Measurements from ENCODE around the gene MICAL3.
"Not testable (repeated sequence)": the region's sequence is repeated elsewhere in the genome, so short reads cannot be mapped to it uniquely, and the experiment has no call there.

Gene MICAL3

DNA sequence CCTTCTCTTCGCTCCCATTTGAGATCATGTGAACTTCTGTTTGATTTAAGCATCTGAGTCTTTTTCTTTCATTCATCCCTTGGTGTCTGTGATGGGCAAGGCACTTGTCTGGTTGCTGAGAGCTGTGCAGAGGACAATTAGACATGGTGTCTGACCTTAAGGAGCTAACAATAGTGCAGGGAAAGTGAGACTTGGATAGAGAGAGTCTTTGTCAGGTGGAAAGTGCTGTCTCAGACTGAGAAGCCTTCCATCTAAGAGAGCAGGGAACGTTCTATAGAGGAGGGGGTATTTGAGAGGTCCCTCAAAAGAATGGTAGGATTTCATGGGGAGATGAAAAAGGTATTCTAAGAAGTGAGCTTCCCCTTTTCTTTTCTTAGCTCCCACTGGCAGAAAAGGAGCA lies 14.1 kb downstream of the MICAL3 start:
- DNase-seq = no peak
- in situ Hi-C loops (cut with HindIII; ENCODE audit: low pct_ligation_motif_present, low pct_unique_long_range_greater_than_20kb, low sequenced_read_pairs) = no loop called here

DNA sequence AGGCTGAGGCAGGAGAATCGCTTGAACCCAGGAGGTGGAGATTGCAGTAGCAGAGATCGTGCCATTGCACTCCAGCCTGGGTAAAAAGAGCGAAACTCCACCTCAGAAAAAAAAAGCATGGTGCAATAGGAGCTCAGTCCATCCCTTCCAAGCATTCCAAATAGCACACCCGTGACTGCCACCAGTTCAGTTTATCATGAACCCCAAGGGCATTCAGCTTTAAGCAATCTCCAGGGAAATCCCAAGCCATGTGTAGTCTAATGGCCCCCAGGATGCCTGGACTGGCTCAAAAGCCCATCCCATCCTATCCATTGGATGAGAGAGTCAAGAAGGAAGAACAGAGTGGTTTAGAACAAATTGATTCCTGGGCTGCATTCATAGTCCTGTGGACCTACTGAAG lies 16.2 kb downstream of the MICAL3 start:
- in situ Hi-C loops (cut with HindIII; ENCODE audit: low pct_ligation_motif_present, low pct_unique_long_range_greater_than_20kb, low sequenced_read_pairs) = no loop called here
- DNase-seq = no peak

DNA sequence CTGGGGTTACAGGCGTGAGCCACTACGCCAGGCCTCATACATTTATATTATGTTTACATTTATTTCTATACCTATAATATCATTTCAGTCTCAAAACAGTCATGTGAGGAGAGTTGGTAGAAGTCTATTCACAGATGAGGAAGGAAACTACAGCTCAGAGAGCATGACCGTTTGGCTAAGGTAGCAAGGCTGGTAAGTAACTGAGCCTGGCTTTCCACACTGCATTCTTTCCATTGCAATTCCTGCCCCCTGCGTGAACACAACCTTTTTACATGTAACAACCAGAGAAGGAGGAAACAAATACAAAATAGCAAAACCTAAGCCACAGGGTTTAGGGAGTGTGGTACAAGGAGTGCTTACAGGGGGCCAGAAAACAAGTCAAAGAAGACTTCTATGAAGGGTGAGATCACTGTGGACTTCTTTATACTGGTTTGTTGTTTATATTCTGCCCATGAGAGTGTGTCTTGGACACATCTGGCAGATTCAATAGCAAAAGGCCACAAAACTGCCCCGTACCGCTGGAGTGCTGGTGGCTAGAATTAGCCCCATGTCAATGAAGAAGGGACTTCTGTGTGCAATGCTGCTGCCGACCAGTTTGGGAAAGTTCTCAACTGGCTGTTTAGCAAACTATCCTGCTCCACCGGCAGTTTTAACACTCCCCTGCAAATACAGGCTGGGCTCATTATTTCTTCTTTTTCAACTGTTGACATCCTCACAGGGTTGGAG lies 19.0 kb downstream of the MICAL3 start:
- DNase-seq = no peak
- in situ Hi-C loops (cut with HindIII; ENCODE audit: low pct_ligation_motif_present, low pct_unique_long_range_greater_than_20kb, low sequenced_read_pairs) = no loop called here

DNA sequence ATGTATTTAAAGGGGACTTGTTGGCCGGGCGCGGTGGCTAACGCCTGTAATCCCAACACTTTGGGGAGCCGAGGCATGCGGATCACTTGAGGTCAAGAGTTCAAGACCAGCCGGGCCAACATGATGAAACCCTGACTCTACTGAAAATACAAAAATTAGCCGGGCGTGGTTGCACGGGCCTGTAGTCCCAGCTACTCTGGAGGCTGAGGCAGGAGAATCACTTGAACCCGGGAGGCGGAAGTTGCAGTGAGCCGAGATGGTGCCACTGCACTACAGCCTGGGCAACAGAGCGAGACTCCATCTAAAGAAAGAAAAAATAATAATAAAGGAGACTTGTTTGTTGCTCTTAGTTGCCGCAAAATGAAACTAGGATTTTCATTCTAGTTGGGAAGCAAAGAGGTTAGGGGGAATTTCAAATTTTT lies 22.5 kb downstream of the MICAL3 start:
- in situ Hi-C loops (cut with HindIII; ENCODE audit: low pct_ligation_motif_present, low pct_unique_long_range_greater_than_20kb, low sequenced_read_pairs) = not testable (repeated sequence)

DNA sequence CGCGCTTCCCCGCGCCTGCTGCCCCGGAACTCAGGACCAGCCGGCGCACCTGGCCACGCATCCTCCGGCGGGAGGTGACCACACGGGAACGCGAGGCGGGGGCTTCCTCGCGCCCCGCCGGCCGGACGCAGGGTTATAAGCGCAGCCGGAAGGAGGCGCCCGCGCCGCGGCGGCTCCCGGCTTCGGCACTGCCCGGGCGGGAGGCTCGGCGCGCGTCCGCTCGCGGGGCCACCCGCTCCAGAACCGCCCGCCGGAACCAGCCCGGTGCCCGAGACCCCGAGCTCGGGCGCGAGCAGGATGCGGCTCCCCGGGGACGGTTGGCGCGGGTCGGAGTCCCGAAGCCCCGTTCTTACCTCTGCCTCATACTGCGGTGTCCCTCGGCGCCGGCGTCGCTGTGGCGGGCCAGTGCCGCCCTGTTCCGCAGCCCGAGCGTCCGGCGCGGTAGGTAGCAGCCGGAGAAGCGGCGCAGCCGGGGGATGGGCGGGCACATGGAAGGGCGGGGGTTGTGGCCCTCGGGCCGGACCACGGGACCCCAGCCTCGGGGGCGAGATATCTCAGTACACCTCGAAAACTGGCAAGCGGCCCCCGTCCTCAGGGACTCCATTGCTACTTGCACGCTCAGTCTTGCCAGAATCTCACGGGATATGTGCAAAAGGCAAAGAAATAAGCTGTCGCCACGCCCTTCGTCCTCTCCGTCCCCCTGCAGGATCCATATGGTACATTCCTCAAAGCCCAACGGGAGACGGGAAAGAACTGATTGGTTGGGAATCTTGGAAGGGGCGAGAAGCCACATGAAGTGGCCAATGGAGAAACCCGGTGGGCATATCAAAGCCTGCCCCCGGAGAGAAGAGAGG lies 23.1 kb downstream of the MICAL3 start:
- in situ Hi-C loops (cut with HindIII; ENCODE audit: low pct_ligation_motif_present, low pct_unique_long_range_greater_than_20kb, low sequenced_read_pairs) = no loop called here
- peak; percentile 96 for DNase-seq

More for the DNA sequence above, 22.5 kb downstream of the MICAL3 start:
- DNase-seq = not testable (repeated sequence)

DNA sequence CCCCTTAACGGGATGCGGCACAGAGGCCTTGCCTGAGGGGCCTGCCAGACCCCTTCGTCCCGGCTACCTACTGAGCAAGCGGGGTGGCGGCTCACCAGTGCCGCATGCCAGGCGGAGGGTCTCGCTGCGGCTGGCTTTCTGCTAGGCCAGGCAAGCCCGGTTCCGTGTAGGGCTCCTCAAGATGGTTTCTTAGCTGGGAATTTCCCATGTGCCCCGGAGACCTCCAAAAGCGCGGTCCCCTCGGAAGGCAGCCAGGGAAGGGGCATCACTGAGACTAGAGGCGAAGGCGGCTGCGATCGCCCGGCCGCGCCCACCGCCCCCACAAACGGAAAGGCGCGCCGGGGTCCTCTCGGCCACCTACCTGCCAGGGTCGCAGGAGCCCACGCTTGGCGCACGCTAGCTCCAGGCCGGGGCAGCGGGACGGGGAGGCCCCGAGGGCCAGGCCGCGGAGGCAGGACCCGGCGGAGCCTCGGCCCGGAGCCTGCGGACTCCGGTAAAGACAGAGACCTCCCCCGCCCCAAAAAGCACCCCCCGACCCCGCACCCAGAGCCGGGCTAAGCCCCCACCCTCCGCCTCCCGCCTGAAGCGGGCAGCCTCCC lies 23.8 kb downstream of the MICAL3 start:
- DNase-seq = no peak
- in situ Hi-C loops (cut with HindIII; ENCODE audit: low pct_ligation_motif_present, low pct_unique_long_range_greater_than_20kb, low sequenced_read_pairs) = no loop called here

DNA sequence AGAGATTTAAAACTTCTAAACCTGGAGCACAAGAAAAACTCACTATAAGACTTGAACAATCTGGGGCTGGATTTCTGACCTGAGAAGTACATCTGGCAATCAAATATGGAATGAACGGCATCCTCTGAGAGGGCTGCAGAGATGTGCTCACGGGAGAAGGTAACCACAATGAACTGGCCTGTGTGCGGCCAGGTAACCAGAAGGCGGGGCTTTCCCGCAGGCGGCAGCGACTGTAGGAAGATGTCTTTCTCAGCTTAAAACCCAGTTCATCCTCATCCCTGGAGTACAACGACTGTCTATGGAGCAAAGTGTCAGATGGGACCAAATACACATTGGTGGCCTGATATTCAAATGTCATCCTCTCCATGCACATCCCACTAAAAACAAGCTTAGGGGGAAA lies 24.5 kb downstream of the MICAL3 start:
- no peak for DNase-seq
- in situ Hi-C loops (cut with HindIII; ENCODE audit: low pct_ligation_motif_present, low pct_unique_long_range_greater_than_20kb, low sequenced_read_pairs) = no loop called here

DNA sequence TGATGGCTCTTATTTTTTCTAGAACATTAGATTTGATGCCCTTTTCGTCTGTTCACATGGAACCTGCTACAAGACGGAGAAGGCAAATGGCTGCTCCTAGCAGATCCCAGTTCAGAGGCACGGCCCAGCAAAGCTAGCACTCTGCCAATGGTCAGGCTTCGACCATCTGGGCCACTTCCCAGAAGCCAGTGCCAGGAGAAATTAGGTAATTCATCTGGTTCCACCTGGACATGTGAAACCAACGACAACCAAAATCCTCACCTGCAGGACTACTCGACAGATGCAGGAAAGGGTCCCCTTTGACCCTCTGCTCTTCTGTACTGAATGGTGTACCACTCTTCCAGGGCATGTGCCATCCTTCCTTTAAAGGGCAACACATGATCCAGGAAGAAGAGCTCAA lies 25.4 kb downstream of the MICAL3 start:
- in situ Hi-C loops (cut with HindIII; ENCODE audit: low pct_ligation_motif_present, low pct_unique_long_range_greater_than_20kb, low sequenced_read_pairs) = no loop called here

DNA sequence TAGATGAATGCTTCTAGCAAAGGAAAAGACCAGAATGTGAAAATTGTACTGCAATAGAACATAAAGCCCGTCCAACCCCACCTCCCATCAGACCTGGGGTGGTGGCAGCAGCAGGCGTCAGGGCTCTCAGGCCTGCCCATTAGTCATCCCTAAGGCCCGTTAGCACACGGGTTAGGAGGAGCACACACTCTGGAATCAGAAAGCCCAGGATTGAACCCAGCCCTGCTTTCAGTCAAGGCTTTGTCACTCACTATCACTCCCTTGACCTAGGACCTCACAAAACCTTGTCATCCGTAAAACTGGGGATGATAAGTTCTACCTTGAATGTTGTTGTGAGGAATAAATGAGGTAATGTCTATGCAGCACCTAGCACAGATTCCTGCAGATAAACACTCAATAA lies 26.9 kb downstream of the MICAL3 start:
- in situ Hi-C loops (cut with HindIII; ENCODE audit: low pct_ligation_motif_present, low pct_unique_long_range_greater_than_20kb, low sequenced_read_pairs) = no loop called here
- peak; percentile 55 for DNase-seq

More for the DNA sequence above, 25.4 kb downstream of the MICAL3 start:
- no peak for DNase-seq

DNA sequence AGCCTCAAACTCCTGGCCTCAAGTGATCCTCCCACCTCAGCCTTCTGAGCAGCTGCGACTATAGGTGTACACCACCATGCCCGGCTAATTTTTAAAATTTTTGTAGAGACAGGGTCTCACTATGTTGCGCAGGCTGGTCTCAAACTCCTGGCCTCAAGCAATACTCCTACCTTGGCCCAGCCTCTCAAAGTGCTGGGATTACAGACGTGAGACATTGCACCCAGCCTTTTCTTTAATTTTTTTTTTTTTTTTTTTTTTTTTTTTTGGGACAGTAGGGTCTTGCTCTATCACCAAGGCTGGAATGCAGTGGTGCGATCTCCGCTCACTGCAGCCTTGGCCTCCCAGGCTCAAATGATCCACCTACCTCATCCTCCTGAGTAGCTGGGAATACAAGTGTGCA lies 29.1 kb downstream of the MICAL3 start:
- DNase-seq; in situ Hi-C loops (cut with HindIII; ENCODE audit: low pct_ligation_motif_present, low pct_unique_long_range_greater_than_20kb, low sequenced_read_pairs): not testable (repeated sequence)

DNA sequence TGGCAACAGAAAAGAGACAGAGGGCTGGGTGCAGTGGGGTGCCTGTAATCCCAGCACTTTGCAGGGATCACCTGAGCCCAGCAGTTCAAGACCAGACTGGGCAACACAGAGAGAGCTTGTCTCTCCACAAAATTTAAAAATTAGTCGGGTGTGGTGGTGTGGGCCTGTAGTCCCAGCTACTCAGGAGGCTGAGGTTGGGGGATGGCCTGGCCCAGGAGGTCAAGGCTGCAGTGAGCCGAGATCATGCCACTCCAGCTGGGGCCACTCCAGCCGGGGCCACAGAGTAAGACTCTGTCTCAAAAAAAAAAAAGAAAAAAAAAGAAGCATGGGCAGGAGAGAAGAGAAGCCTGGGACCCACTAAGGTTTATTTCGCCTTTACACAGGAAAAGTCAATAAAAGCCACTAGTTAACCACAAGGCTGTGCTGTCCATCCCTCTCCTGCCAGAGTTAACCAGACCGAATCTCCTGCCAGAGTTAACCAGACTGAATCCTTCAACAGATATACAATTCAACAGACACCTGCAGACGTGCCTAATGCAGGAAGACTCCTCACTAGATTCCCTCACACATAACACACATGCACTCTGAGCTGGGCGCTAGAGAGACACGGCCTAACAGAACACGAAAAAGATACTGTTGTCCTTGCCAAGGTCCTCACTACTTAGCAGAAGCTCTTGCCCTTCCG lies 29.8 kb downstream of the MICAL3 start:
- in situ Hi-C loops (cut with HindIII; ENCODE audit: low pct_ligation_motif_present, low pct_unique_long_range_greater_than_20kb, low sequenced_read_pairs) = no loop called here
- peak; percentile 68 for DNase-seq

DNA sequence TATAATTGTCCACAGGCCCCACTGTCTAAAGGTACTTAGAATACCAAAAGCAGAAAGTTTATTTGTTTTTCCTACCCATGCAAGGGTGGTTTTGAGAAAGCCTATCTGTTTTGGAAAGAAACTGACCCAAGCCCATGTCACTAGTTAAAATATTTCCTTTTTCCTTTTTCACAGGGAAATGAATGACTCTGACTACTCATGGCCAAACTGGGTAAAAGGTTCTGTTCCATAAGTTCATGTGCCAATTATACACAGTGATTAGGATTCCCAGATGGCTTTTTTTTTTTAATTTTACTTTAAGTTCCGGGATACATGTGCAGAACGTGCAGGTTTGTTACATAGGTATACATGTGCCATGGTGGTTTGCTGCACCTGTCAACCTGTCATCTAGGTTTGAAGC lies 31.4 kb downstream of the MICAL3 start:
- in situ Hi-C loops (cut with HindIII; ENCODE audit: low pct_ligation_motif_present, low pct_unique_long_range_greater_than_20kb, low sequenced_read_pairs); DNase-seq: not testable (repeated sequence)

DNA sequence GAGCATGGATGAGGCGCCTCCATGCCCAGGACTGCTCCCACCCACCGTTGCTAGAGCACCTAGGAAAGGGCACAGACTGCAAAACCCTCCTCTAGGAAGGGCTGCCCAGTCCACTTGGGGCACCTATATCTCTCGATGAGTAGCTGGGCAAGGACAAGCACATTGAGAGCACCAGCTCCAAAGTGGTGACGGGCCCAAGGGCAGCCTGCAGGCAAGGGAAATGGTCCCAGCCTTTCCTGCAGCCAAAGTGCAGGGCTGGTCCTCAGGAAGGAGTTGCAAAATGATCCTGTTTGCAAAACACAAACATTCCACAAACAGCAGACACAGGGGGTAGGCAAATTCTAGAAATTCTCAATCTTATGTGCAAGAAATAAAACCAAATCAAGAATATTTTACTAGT lies 32.4 kb downstream of the MICAL3 start:
- DNase-seq; in situ Hi-C loops (cut with HindIII; ENCODE audit: low pct_ligation_motif_present, low pct_unique_long_range_greater_than_20kb, low sequenced_read_pairs): not testable (repeated sequence)

DNA sequence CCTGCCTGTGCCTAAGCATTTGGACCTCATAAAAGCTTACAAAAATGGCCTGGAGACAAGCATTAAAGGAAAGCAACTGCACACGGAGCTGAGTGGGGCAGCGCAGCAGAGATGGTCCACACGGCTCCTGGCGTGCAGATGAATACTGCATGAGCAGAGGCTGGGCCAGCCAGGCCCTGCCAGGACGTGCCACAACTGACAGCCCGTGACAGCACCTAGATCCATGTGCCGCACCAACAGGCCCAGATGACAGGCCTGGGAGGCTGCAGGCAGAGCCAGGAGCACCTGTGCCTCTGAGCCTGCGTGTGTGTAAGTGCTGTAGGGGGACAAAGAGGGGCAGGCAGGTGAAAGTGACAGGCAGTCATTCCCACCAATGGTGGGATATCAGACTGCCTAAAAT lies 33.4 kb downstream of the MICAL3 start:
- DNase-seq = no peak
- in situ Hi-C loops (cut with HindIII; ENCODE audit: low pct_ligation_motif_present, low pct_unique_long_range_greater_than_20kb, low sequenced_read_pairs) = no loop called here

DNA sequence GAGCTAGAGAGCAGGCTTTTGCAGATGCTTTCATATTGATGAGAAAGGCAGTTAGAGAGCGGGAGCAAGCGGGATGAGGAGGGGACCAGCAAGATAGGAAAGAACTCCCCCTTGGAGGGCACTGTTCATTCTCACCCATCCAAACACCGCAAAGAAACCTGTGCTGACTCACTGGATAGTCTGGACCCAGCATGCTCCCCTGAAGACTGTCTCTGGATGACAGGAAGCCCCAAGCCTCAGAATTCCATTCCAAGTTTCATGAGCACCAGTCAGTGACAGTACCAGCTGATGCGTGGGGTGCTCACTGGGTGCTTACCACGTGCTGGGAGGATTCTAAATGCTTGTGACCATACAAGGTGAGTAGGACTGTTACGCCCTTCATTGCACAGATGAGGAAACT lies 34.2 kb downstream of the MICAL3 start:
- in situ Hi-C loops (cut with HindIII; ENCODE audit: low pct_ligation_motif_present, low pct_unique_long_range_greater_than_20kb, low sequenced_read_pairs) = no loop called here
- no peak for DNase-seq

DNA sequence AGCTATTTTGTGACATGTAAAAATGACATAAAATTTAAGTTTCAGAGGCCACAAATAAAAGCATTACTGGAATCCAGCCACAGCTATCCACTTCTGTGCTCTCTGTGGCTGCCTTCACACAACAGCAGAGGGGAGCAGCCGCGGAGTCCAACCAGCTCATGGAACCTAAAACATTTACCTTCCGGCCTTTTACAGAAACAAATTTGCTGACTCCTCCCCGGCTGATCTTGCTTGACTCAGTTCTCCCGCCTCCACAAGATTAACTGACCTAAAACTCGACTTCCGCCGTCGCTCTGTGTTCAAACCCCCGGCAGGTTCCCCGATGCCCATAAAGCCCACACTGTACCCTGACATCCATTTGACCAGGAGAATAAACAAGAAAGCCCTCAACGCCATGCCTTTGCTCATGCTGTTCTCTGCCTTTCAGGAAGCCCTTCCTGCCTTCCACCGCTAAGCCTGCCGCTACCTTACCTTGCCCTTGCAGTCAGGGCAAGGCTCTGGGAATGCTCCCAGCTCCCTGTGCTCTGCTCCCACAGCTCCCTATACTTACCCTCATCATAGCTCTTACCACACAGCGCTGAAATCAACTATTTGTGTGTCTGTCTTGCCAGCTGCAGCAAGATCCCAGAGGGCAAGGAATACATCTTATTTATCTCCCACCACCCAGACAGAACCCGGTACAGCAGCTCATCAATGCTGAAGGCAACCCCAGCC lies 35.4 kb downstream of the MICAL3 start:
- DNase-seq = no peak
- in situ Hi-C loops (cut with HindIII; ENCODE audit: low pct_ligation_motif_present, low pct_unique_long_range_greater_than_20kb, low sequenced_read_pairs) = no loop called here

DNA sequence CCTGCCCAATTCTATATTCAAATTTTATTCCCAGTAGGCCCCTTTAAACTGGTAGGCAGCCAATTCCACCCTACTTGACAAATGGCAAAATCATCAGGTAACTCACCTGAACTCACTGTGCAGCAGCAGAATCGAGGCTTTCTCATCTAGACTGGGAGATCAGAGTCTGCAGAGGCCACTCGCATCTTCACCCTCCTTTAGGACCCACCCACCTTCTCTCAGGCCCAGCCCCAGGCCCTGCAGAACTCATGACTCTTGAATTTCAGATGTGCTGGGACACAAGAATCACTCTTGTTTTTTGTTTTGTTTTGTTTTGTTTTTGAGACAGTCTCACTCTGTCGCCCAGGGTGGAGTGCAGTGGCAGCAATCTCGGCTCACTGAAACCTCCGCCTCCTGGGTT lies 38.8 kb downstream of the MICAL3 start:
- in situ Hi-C loops (cut with HindIII; ENCODE audit: low pct_ligation_motif_present, low pct_unique_long_range_greater_than_20kb, low sequenced_read_pairs) = no loop called here
- DNase-seq = no peak

DNA sequence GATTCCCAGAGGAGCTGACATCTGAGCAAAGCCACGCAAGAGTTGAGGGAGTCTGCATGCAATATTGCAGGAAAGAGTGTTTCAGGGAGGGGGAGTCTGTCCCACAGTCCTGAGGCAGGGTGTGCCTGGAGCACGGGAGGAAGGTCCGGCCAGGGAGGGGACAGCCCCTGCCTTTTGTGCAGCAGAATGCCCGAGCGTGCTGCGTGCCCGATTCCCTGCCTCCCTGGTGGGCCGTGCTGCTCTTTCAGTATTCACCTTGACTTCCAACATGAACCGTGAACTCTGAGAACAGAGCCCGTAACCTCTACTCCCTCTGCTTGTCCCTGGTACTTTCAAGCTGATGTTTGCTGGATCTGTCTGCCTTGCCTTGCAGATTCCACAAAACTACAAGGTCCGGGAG lies 39.3 kb downstream of the MICAL3 start:
- in situ Hi-C loops (cut with HindIII; ENCODE audit: low pct_ligation_motif_present, low pct_unique_long_range_greater_than_20kb, low sequenced_read_pairs); DNase-seq: not testable (repeated sequence)

Data from ACHN (cell line).